ENCODE measurements around the gene MST1. TPM values are rescaled to one million over a fixed set of nuclear protein-coding genes. Genes with fewer than 3 reads are reported as not detected.

Gene MST1
- total RNA-seq, 2 donors from 2014 or later: 8.3 to 9.2 TPM

DNA sequence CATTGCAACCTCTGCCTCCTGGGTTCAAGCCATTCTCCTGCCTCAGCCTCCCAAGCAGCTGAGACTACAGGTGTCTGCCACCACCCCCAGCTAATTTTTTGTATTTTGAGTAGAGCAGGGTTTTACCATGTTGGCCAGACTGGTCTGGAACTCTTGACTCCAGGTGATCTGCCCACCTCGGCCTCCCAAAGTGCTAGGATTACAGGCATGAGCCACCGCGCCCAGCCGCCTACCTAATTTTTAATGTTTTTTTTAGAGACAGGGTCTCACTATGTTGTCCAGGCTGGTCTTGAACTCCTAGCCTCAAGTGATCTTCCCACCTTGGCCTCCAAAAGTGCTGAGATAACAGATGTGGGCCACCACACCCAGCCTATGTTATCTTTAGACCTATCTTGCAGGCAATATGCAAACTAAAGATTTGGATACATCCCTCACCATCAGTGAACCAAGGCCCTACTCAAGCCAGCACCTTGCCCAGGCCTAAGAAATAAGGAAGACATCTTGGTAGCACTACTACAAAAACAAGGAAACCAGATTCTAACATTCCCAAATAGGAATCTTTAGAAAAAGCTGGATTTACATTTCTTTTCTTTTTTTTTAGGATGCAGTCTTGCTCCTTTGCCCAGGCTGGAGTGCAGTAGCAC is 40.8 kb upstream of the MST1 start:
- ATAC-seq (ENCODE audit: insufficient number of reproducible peaks, low FRiP score, low read depth): no peak
- H3K36me3 ChIP-seq: peaks cover 29% of the 10 kb centered on the region
- peaks cover 0 to under 1% of the 10 kb centered on the region in 2 donors for H3K4me1 ChIP-seq (ENCODE audit: control insufficient read depth in 1 of 2, low read depth in 2 of 2)

DNA sequence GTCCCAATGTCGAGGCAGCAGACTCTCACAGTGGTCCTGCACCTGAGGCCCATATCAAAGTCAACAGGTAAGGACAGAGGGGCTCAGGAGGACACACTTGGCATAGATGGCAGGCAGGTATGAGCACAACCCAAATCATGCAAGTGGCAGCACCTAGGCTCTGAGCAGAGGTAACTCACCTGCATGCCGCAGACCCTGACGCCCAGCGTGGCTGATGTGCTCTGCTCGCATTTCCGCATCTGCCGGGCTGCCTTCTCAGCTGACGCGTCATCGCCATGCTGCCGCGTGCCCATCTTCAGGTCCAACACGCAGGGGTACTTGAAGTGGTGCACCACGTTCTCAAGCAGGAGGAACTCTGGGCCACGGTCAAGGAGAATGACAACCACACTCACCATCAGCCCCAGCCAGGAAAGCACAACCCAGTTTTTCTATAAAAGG is 38.7 kb upstream of the MST1 start:
- no peak overlapping the region for H3K27ac ChIP-seq
- H3K4me3 ChIP-seq: no peak overlapping the region
- DNase-seq (ENCODE audit: low spot score): no peak
- H3K27me3 ChIP-seq (replicated peaks; ENCODE audit: insufficient read depth): no peaks in the 10 kb centered on the region
- peaks cover 23% of the 10 kb centered on the region for H3K36me3 ChIP-seq
- no peak for ATAC-seq (ENCODE audit: insufficient number of reproducible peaks, low FRiP score, low read depth)
- TF ChIP-seq, protein P1, sequence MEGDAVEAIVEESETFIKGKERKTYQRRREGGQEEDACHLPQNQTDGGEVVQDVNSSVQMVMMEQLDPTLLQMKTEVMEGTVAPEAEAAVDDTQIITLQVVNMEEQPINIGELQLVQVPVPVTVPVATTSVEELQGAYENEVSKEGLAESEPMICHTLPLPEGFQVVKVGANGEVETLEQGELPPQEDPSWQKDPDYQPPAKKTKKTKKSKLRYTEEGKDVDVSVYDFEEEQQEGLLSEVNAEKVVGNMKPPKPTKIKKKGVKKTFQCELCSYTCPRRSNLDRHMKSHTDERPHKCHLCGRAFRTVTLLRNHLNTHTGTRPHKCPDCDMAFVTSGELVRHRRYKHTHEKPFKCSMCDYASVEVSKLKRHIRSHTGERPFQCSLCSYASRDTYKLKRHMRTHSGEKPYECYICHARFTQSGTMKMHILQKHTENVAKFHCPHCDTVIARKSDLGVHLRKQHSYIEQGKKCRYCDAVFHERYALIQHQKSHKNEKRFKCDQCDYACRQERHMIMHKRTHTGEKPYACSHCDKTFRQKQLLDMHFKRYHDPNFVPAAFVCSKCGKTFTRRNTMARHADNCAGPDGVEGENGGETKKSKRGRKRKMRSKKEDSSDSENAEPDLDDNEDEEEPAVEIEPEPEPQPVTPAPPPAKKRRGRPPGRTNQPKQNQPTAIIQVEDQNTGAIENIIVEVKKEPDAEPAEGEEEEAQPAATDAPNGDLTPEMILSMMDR (IDR thresholded peaks at IDR 0.05): no peak
- no peaks in the 10 kb centered on the region for H3K9me3 ChIP-seq
- H3K4me1 ChIP-seq (ENCODE audit: control insufficient read depth in 1 of 2, low read depth in 2 of 2): peaks cover 6 to 13% of the 10 kb centered on the region in 2 donors

More for the DNA sequence above, 40.8 kb upstream of the MST1 start:
- DNase-seq (ENCODE audit: low spot score): no peak
- no peak overlapping the region for H3K27ac ChIP-seq
- no peaks in the 10 kb centered on the region for H3K27me3 ChIP-seq (replicated peaks; ENCODE audit: insufficient read depth)
- no peaks in the 10 kb centered on the region for H3K9me3 ChIP-seq
- no peak overlapping the region for H3K4me3 ChIP-seq
- TF ChIP-seq, protein P1 (IDR thresholded peaks at IDR 0.05): no peak

DNA sequence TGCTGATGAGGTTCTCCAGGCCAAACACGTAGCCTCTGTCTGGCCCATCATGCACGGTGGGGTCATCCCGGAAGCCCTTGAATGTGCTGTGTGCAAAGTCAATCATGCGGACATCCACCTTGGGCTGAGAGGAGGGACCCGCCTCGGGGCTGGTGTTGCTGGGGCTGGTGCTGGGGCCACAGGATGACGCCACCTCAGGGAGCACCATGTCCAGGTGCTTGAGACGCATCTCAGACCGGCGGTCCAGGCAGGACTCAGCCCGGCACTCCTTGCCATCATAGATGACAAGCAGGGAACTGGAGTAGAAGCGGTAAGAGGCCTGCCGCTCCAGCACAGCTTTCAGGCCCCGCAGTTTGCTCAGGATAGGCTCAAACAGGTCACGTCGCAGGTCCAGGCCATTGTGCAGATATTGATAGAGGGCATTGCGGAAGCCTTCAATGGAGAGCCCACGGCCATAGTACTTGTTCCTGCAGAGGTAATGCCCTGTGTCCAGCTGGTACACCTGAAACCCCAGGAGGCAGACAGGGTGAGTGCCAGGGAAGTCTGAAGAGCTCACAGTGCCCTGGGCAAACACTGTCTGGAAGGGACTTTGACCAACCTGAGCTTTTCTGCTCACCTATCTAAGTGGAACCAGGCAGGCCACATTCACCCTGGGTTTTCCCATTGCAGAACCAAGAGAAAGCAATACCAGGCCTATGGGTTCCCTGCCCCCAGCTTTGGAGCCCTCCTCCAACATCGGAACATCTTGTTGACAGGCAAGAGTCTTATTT is 38.1 kb upstream of the MST1 start:
- no peaks in the 10 kb centered on the region for H3K9me3 ChIP-seq
- no peak overlapping the region for H3K27ac ChIP-seq
- ATAC-seq (ENCODE audit: insufficient number of reproducible peaks, low FRiP score, low read depth) (no peak), DNase-seq (ENCODE audit: low spot score) (no peak)
- H3K27me3 ChIP-seq (replicated peaks; ENCODE audit: insufficient read depth): no peaks in the 10 kb centered on the region
- TF ChIP-seq, protein P1 (IDR thresholded peaks at IDR 0.05): no peak
- peaks cover 23% of the 10 kb centered on the region for H3K36me3 ChIP-seq
- H3K4me3 ChIP-seq: no peak overlapping the region
- H3K4me1 ChIP-seq (ENCODE audit: control insufficient read depth in 1 of 2, low read depth in 2 of 2): peaks cover 12 to 19% of the 10 kb centered on the region in 2 donors

DNA sequence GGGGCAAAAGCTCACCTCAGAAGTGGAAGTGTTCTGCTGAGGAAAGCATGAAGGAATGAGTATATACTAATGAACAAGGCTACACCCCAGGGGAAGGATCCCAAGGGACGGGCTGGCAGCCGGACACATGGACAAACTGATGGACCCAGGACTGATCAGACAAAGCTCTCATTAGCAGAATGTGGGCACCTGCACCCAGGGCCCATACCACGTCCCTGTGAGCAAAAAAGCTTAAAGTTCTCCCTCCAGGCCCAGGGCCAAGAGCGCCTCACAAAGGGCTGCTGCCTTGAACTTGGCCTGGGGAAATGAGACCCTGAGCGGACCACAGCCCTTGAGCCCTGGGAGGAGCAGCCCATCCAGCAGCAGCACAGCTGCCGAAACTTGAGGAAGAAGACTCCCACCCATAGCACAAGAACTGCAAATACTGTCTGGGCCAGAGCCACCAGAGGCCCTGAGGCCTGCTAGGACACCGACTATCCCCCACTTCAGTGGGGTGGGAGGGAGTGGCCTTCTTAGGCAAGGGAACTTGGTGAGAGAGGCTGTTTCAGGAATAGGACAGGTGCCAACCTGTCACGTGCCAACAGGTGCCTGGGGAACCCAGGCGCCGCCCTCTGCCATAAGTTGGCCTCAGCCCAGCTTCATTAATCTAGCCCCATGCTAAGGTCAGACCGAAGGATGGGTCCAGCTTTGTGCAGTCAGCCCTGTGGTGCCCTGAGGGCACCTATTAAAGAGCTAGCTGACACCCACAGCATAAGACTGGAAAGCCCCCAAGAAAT is 36.8 kb upstream of the MST1 start:
- peaks cover 13 to 22% of the 10 kb centered on the region in 2 donors for H3K4me1 ChIP-seq (ENCODE audit: control insufficient read depth in 1 of 2, low read depth in 2 of 2)
- no peak for ATAC-seq (ENCODE audit: insufficient number of reproducible peaks, low FRiP score, low read depth)
- H3K36me3 ChIP-seq: peaks cover 19% of the 10 kb centered on the region
- H3K4me3 ChIP-seq: no peak overlapping the region
- no peaks in the 10 kb centered on the region for H3K9me3 ChIP-seq
- H3K27me3 ChIP-seq (replicated peaks; ENCODE audit: insufficient read depth): no peaks in the 10 kb centered on the region
- DNase-seq (ENCODE audit: low spot score): no peak
- no peak overlapping the region for H3K27ac ChIP-seq
- TF ChIP-seq, protein P1 (IDR thresholded peaks at IDR 0.05): no peak

DNA sequence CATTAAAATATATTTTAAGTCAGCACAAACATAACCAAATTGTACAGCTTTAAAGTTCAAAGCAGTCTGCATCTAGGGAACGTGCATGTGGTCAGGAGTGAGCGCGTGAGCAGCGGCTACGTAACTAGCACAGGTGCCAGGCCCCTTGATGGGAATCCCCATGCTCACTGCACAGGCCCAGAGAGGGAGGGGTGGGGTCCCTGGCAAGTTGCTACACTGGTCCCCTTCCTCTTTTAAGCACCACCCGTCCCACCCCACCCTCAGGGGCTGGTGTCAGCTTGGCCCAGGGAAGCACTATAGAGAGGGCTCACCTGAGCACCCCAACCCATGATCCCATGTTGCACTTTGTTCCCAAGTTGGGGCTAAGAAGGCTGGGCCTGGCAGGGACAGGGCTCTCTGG is 35.3 kb upstream of the MST1 start:
- Histone ChIP-seq H3K36me3 (peaks cover 20% of the 10 kb centered on the region), H3K9me3 (no peaks in the 10 kb centered on the region), H3K4me3 (peak overlapping the region; percentile 97), H3K27me3 (replicated peaks; ENCODE audit: insufficient read depth) (no peaks in the 10 kb centered on the region), H3K27ac (peak overlapping the region; percentile 83 to 92), H3K4me1 (ENCODE audit: control insufficient read depth in 1 of 2, low read depth in 2 of 2) (peaks cover 13 to 31% of the 10 kb centered on the region in 2 donors)
- TF ChIP-seq, protein P1 (IDR thresholded peaks at IDR 0.05): no peak
- DNase-seq (ENCODE audit: low spot score) (no peak), ATAC-seq (ENCODE audit: insufficient number of reproducible peaks, low FRiP score, low read depth) (no peak)
